Panc1 (cell line): Measurements from ENCODE around the gene ATRNL1. TPM values are rescaled to one million over a fixed set of nuclear protein-coding genes. Genes with fewer than 3 reads are reported as not detected.

Experiments used
- ATAC-seq: fragments of 200-7000 bp; cut with Tn5 transposase; 2 replicates; pipeline ENCODE4 v1.9.1; 2020; ENCODE audit warnings: mild to moderate bottlenecking, moderate library complexity
- BruUV-seq: library from RNA; stranded (reverse); fragments of 400-500 nt; replicated peaks from 2 replicates; lab custom pipeline; 2021; lab: Mats Ljungman, UMichigan
- CTCF ChIA-PET: fragments of 300-600 bp; sonication (Branson Sonifier 250); formaldehyde crosslinking; loops from one replicate; lab custom pipeline; 2022; ENCODE audit warnings: antibody characterized with exemption; lab: Charles Lee
- POLR2A ChIA-PET: fragments of 300-600 bp; sonication (Branson Sonifier 250); formaldehyde crosslinking; loops from one replicate; lab custom pipeline; 2022; ENCODE audit warnings: antibody characterized with exemption; lab: Charles Lee
- DNase-seq: peaks from one replicate; pipeline ENCODE4 v3.0.0-alpha.2; 2010; ENCODE audit warnings: low read depth, low spot score
- H3K27ac ChIP-seq: 2 replicates; pipeline ENCODE4 v1.5.1; 2011; ENCODE audit warnings: mild to moderate bottlenecking, low read length, inconsistent platforms
- H3K27me3 ChIP-seq: fragments of 200-500 bp; sonication (Bioruptor generic); 2 replicates; pipeline ENCODE4 v1.6.0; 2014; ENCODE audit warnings: low read length, inconsistent platforms; ENCODE audit not compliant: control insufficient read depth, insufficient read depth
- H3K36me3 ChIP-seq: fragments of 200-500 bp; sonication (Bioruptor generic); 2 replicates; pipeline ENCODE4 v1.5.1; 2014; ENCODE audit warnings: inconsistent platforms, mild to moderate bottlenecking, low read length, moderate library complexity; ENCODE audit not compliant: control insufficient read depth, insufficient read depth
- H3K4me1 ChIP-seq: 2 replicates; pipeline ENCODE4 v1.5.1; 2011; ENCODE audit warnings: inconsistent platforms, mild to moderate bottlenecking, low read length, moderate library complexity; ENCODE audit not compliant: control insufficient read depth, insufficient read depth
- H3K4me3 ChIP-seq, 2 experiments: 2 replicates each; pipeline ENCODE4 v1.5.1; 2011 to 2012; ENCODE audit warnings: low read depth in 2 of 2, low read length in 2 of 2, mild to moderate bottlenecking in 2 of 2, inconsistent platforms in 1 of 2, moderate library complexity in 1 of 2
- H3K9me3 ChIP-seq: fragments of 200-500 bp; sonication (Bioruptor generic); 2 replicates; pipeline ENCODE4 v1.5.1; 2014; ENCODE audit warnings: low read depth, mild to moderate bottlenecking, inconsistent platforms, low read length, moderate library complexity; ENCODE audit not compliant: control insufficient read depth, insufficient read depth
- POLR2AphosphoS5 ChIP-seq: IDR thresholded peaks from 2 replicates; pipeline ENCODE4 v1.6.1; 2012; ENCODE audit warnings: mild to moderate bottlenecking, low read depth, low read length, moderate library complexity
- SIN3A ChIP-seq: IDR thresholded peaks from 2 replicates; pipeline ENCODE4 v1.6.1; 2012; ENCODE audit warnings: low read depth, mild to moderate bottlenecking, low read length, moderate library complexity, borderline replicate concordance; ENCODE audit not compliant: insufficient read depth
- TCF7L2 ChIP-seq: IDR thresholded peaks from 2 replicates; pipeline ENCODE4 v1.6.1; 2011; ENCODE audit warnings: mild to moderate bottlenecking, low read depth, low read length, inconsistent platforms
- in situ Hi-C: cut with HindIII; loops from 2 replicates; pipeline ENCODE4 v1.10.0; 2016; ENCODE audit warnings: low sequenced_read_pairs, low pct_unique_long_range_greater_than_20kb
- intact Hi-C: fragments of 100-400 bp; cut with micrococcal nuclease; formaldehyde crosslinking; loops from one replicate; pipeline ENCODE4 v1.10.0; 2022; ENCODE audit not compliant: unreplicated experiment
- total RNA-seq: library from RNA; stranded (reverse); gene quantifications from one replicate; pipeline ENCODE4 v1.2.1, GENCODE V29; 2021; ENCODE audit not compliant: unreplicated experiment
- TF ChIP-seq, protein P1 (sequence below): fragments of 450-650 bp; IDR thresholded peaks from 2 replicates; pipeline ENCODE4 v1.5.1; 2017; ENCODE audit warnings: mild to moderate bottlenecking
- TF ChIP-seq, protein P2 (sequence below), 2 experiments: IDR thresholded peaks; 2 replicates each; pipeline ENCODE4 v1.6.1; 2011 to 2012; ENCODE audit warnings: low read depth in 2 of 2, control low read depth in 1 of 2, low read length in 1 of 2, mild to moderate bottlenecking in 1 of 2, moderate library complexity in 1 of 2; ENCODE audit not compliant: insufficient read depth in 1 of 2

The ATRNL1 gene
- total RNA-seq, 1 experiment from 2014 or later, result 17.1 TPM

DNA sequence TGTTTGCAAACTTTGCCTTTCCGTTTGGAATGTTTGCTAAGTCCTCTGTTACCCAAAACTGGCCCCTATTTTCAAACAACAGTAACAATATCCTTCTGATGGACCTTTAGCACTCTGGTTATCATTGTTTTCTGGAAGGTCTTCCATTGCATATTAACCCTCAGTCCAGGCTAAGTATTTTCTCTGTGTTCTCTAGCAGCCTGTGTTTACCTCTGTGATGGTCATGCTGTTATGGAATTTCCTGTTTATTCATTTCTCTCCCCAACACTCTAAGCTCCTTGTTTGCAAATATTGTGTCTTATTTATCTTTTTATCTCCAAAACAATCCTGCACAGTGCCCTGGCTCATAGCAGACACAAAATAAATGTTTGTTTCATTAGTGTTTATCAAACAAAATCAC, 560.3 kb downstream of the ATRNL1 start:
- no peaks in the 10 kb centered on the region for H3K36me3 ChIP-seq
- in situ Hi-C loops (no loop called here), intact Hi-C loops (no loop called here)
- BruUV-seq, result no TSS peak
- H3K27me3 ChIP-seq, result no peaks in the 10 kb centered on the region
- H3K9me3 ChIP-seq, result no peaks in the 10 kb centered on the region
- no peak overlapping the region for H3K27ac ChIP-seq
- DNase-seq, result peak; percentile 25
- H3K4me1 ChIP-seq, result no peaks in the 10 kb centered on the region; the same call in 1 of the 2 replicates
- CTCF ChIA-PET, result no interaction called here
- TF ChIP-seq TCF7L2 (peak; percentile 85), POLR2AphosphoS5 (no peak)
- no peak overlapping the region for H3K4me3 ChIP-seq
- POLR2A ChIA-PET, result no interaction called here
- peak; percentile 79 for ATAC-seq

DNA sequence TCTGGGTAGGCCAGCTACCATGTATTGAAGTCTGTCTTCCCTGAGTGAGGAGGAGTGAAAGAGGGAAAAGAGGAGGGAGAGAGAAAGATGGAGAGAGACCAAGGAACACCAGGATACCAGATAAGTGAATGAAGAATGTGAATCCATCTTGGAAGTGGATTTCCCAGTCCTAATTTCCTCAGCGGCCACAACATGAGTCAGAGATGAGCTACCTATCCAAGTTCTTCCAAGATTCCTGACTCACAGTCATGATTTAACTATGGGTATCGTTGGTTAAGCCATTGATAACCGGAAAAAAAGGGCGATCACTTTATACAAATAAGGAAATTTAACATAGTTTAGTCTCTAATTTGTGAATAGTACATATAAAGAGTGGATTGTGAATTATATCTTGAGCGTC, 561.8 kb downstream of the ATRNL1 start:
- DNase-seq, result no peak
- Histone ChIP-seq H3K27me3 (no peaks in the 10 kb centered on the region), H3K4me1 (no peaks in the 10 kb centered on the region; the same call in 1 of the 2 replicates), H3K4me3 (no peak overlapping the region), H3K36me3 (no peaks in the 10 kb centered on the region), H3K27ac (no peak overlapping the region), H3K9me3 (no peaks in the 10 kb centered on the region)
- TF ChIP-seq, protein P1, sequence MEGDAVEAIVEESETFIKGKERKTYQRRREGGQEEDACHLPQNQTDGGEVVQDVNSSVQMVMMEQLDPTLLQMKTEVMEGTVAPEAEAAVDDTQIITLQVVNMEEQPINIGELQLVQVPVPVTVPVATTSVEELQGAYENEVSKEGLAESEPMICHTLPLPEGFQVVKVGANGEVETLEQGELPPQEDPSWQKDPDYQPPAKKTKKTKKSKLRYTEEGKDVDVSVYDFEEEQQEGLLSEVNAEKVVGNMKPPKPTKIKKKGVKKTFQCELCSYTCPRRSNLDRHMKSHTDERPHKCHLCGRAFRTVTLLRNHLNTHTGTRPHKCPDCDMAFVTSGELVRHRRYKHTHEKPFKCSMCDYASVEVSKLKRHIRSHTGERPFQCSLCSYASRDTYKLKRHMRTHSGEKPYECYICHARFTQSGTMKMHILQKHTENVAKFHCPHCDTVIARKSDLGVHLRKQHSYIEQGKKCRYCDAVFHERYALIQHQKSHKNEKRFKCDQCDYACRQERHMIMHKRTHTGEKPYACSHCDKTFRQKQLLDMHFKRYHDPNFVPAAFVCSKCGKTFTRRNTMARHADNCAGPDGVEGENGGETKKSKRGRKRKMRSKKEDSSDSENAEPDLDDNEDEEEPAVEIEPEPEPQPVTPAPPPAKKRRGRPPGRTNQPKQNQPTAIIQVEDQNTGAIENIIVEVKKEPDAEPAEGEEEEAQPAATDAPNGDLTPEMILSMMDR, result no peak
- TF ChIP-seq, protein P2, sequence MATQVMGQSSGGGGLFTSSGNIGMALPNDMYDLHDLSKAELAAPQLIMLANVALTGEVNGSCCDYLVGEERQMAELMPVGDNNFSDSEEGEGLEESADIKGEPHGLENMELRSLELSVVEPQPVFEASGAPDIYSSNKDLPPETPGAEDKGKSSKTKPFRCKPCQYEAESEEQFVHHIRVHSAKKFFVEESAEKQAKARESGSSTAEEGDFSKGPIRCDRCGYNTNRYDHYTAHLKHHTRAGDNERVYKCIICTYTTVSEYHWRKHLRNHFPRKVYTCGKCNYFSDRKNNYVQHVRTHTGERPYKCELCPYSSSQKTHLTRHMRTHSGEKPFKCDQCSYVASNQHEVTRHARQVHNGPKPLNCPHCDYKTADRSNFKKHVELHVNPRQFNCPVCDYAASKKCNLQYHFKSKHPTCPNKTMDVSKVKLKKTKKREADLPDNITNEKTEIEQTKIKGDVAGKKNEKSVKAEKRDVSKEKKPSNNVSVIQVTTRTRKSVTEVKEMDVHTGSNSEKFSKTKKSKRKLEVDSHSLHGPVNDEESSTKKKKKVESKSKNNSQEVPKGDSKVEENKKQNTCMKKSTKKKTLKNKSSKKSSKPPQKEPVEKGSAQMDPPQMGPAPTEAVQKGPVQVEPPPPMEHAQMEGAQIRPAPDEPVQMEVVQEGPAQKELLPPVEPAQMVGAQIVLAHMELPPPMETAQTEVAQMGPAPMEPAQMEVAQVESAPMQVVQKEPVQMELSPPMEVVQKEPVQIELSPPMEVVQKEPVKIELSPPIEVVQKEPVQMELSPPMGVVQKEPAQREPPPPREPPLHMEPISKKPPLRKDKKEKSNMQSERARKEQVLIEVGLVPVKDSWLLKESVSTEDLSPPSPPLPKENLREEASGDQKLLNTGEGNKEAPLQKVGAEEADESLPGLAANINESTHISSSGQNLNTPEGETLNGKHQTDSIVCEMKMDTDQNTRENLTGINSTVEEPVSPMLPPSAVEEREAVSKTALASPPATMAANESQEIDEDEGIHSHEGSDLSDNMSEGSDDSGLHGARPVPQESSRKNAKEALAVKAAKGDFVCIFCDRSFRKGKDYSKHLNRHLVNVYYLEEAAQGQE (IDR thresholded peaks at IDR 0.05; ENCODE audit: insufficient read depth in 1 of 2, low read depth in 2 of 2, low read length in 1 of 2), result no peak
- TF ChIP-seq TCF7L2, result no peak
- no peak for TF ChIP-seq SIN3A
- no peak for TF ChIP-seq POLR2AphosphoS5
- in situ Hi-C loops (no loop called here), intact Hi-C loops (no loop called here)
- CTCF ChIA-PET, result no interaction called here
- POLR2A ChIA-PET, result no interaction called here
- no TSS peak for BruUV-seq
- no peak for ATAC-seq

DNA sequence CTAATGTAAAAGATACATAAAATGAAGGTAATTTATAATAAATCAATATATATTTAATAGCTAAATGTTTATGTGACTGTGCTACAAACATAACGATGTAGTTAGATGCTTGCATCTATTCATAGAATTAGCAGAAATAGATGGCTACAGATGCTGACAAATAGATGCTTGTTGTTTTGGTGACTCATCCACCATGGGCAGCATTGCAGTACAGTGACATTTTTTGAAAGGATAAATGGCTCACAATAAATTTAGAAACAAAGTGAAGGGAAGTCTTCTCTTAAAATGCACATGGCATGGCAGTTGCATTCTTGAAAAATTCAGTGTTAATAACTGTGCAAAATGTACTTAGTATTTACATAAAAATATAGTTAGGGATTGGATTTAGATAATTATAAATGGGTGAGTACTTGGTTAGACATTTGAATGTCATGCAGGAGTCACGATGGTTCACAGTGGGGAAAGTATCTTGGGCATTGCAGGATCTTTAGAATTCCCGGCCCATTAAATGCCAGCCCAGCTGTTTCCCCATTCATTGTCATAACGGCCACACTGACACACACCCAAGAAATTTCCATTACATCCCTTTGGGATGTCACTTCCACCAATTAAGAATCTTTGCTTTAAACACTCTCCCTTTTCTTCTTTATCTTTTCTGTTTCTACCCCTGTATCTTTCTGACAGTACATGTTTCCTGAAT, 564.1 kb downstream of the ATRNL1 start:
- no peaks in the 10 kb centered on the region for H3K9me3 ChIP-seq
- no peaks in the 10 kb centered on the region; the same call in 1 of the 2 replicates for H3K4me1 ChIP-seq
- POLR2A ChIA-PET, result no interaction called here
- H3K27ac ChIP-seq, result no peak overlapping the region
- ATAC-seq (no peak), DNase-seq (peak; percentile 33)
- BruUV-seq, result no TSS peak
- no peaks in the 10 kb centered on the region for H3K27me3 ChIP-seq
- in situ Hi-C loops (no loop called here), intact Hi-C loops (no loop called here)
- CTCF ChIA-PET, result no interaction called here
- no peak overlapping the region for H3K4me3 ChIP-seq
- H3K36me3 ChIP-seq, result no peaks in the 10 kb centered on the region
- TF ChIP-seq POLR2AphosphoS5 (no peak), TCF7L2 (no peak), SIN3A (no peak)
- TF ChIP-seq, protein P1, result no peak
- TF ChIP-seq, protein P2 (IDR thresholded peaks at IDR 0.05; ENCODE audit: insufficient read depth in 1 of 2, low read depth in 2 of 2, low read length in 1 of 2), result no peak
